Cardiac muscle cell (in vitro differentiated cells and primary cell): ENCODE measurements around the gene LCE3B. TPM values are rescaled to one million over a fixed set of nuclear protein-coding genes. Genes with fewer than 3 reads are reported as not detected.
"Not testable (repeated sequence)": the region's sequence is repeated elsewhere in the genome, so short reads cannot be mapped to it uniquely, and the experiment has no call there.

Source experiments
- DNase-seq, 2 donors: peaks; one replicate each; pipeline versions ENCODE4 v3.0.0 to v3.0.0-alpha.2; 2010 to 2017; ENCODE audit warnings: low read depth in 1 of 2, low spot score in 1 of 2
- H3K27ac ChIP-seq: fragments of 200-600 bp; sonication (generic); 2 replicates; pipeline ENCODE4 v1.5.1; 2016
- H3K27me3 ChIP-seq: fragments of 200-600 bp; sonication (generic); 2 replicates; pipeline ENCODE4 v1.6.0; 2016; ENCODE audit warnings: control low read depth
- H3K36me3 ChIP-seq: fragments of 200-600 bp; sonication (generic); 2 replicates; pipeline ENCODE4 v1.5.1; 2016; ENCODE audit warnings: control low read depth
- H3K4me1 ChIP-seq: fragments of 200-600 bp; sonication (generic); 2 replicates; pipeline ENCODE4 v1.8.1; 2017; ENCODE audit warnings: low read depth, mild to moderate bottlenecking, mixed run types
- H3K4me3 ChIP-seq: fragments of 200-600 bp; sonication (generic); 2 replicates; pipeline ENCODE4 v1.5.1; 2016; ENCODE audit warnings: mild to moderate bottlenecking
- H3K9me3 ChIP-seq: fragments of 200-600 bp; sonication (generic); 2 replicates; pipeline ENCODE4 v1.5.1; 2017; ENCODE audit warnings: low read depth, mild to moderate bottlenecking, control low read depth
- polyA plus RNA-seq: library from polyadenylated mRNA; unstranded; fragments of >200 nt; fragmentation: Nextera tagmentation; extraction: Ambion mirVana; gene quantifications from 2 replicates; pipeline ENCODE4 v1.2.1, GENCODE V29; 2016
- total RNA-seq: library from RNA; depleted of rRNA; stranded (reverse); fragments of >200 nt; gene quantifications from 2 replicates; pipeline ENCODE4 v1.2.3, GENCODE V29; 2016
- TF ChIP-seq, protein P1 (sequence below): IDR thresholded peaks from 2 replicates; pipeline ENCODE4 v1.5.1; 2012; ENCODE audit warnings: low read depth, mild to moderate bottlenecking, low read length

Gene LCE3B, protein sequence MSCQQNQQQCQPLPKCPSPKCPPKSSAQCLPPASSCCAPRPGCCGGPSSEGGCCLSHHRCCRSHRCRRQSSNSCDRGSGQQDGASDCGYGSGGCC
- total RNA-seq (not detected in 2 replicates), polyA plus RNA-seq (not detected in 2 replicates)

DNA sequence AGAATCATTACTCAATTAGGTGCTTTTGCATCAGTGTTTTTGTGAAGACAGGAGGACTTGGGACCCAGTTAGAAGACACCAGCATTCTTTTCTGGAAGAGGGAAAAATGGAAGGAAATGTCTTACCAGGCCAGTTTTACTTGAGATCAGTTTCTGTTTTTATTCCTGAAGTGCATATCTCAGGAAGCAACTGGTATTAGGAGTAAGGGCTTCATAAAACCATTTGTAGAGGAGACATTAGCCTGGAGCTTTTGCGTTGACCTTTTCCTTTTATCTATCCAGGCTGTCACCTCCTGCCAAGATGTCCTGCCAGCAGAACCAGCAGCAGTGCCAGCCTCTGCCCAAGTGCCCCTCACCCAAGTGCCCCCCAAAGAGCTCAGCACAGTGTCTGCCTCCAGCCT lies at the start of gene LCE3B:
LCE3B (plus strand) TSS at position 301 of the 400 bp plus-strand sequence; CDS start at position 301, 0 bp downstream.
- Histone ChIP-seq H3K9me3 (peaks cover 4% of the 10 kb centered on the region), H3K4me1 (no peaks in the 10 kb centered on the region), H3K4me3 (no peak within 1 kb of the TSS), H3K36me3 (no peaks in the 10 kb centered on the region), H3K27me3 (no peaks in the 10 kb centered on the region), H3K27ac (no peak within 1 kb of the TSS)
- TF ChIP-seq, protein P1, sequence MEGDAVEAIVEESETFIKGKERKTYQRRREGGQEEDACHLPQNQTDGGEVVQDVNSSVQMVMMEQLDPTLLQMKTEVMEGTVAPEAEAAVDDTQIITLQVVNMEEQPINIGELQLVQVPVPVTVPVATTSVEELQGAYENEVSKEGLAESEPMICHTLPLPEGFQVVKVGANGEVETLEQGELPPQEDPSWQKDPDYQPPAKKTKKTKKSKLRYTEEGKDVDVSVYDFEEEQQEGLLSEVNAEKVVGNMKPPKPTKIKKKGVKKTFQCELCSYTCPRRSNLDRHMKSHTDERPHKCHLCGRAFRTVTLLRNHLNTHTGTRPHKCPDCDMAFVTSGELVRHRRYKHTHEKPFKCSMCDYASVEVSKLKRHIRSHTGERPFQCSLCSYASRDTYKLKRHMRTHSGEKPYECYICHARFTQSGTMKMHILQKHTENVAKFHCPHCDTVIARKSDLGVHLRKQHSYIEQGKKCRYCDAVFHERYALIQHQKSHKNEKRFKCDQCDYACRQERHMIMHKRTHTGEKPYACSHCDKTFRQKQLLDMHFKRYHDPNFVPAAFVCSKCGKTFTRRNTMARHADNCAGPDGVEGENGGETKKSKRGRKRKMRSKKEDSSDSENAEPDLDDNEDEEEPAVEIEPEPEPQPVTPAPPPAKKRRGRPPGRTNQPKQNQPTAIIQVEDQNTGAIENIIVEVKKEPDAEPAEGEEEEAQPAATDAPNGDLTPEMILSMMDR = no peak
- no peak for DNase-seq

DNA sequence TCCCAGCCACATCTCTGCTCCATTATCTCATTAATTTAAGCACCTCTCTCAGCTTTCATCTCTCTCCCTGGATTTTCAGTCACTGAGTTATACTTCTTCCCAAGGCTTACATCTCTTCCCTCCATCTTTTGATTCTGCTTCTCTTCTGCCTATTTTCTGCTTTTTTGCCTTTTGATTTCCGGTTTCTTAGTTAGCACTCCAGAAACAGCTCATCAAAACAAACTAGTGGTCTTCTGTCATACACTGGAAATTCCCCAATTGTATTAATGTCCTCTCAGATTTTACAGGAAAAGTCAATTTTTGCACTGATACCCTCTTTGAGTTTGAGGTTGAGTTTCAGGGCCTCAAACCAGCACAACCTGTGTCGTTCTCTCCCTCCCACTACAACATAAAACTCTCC lies 48.5 kb upstream of the LCE3B start:
- H3K36me3 ChIP-seq = no peaks in the 10 kb centered on the region
- H3K27me3 ChIP-seq = no peaks in the 10 kb centered on the region
- H3K4me1 ChIP-seq = no peaks in the 10 kb centered on the region
- TF ChIP-seq, protein P1 = no peak
- H3K9me3 ChIP-seq = no peaks in the 10 kb centered on the region
- H3K27ac ChIP-seq = no peak overlapping the region
- DNase-seq = no peak
- H3K4me3 ChIP-seq = no peak overlapping the region

DNA sequence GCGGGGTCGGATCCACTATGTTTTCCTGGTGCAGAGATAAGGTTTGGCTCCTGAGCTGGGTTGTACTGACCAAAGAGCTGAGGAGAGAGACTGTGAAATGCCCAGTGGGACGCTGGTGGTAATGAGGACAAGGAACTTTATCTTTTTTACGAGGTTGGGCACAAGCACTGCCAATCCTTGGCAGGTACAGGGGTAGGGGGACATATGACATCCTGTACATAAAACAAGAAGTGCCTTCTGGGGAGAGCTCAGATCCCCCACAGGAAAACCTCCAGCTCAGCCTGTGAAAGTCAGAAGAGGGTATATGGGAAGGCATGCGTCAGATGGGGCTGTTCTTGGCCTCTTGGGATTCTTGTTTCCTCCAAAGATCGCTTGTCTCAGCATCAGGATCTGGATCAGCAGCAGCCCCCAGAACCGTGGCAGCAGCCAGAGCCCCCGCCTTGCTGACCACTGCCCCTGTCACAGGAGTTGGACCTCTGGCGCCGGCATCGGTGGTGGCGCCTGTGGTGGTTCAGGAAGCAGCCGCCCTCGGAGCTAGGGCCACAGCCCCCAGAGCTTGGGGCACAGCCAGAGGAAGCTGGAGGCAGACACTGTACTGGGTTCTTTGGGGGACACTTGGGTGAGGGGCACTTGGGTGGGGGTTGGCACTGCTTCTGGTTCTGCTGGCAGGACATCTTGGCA lies 47.9 kb upstream of the LCE3B start:
- no peak overlapping the region for H3K27ac ChIP-seq
- no peaks in the 10 kb centered on the region for H3K27me3 ChIP-seq
- DNase-seq = no peak
- no peaks in the 10 kb centered on the region for H3K36me3 ChIP-seq
- no peaks in the 10 kb centered on the region for H3K9me3 ChIP-seq
- TF ChIP-seq, protein P1 = no peak
- no peak overlapping the region for H3K4me3 ChIP-seq
- no peaks in the 10 kb centered on the region for H3K4me1 ChIP-seq

DNA sequence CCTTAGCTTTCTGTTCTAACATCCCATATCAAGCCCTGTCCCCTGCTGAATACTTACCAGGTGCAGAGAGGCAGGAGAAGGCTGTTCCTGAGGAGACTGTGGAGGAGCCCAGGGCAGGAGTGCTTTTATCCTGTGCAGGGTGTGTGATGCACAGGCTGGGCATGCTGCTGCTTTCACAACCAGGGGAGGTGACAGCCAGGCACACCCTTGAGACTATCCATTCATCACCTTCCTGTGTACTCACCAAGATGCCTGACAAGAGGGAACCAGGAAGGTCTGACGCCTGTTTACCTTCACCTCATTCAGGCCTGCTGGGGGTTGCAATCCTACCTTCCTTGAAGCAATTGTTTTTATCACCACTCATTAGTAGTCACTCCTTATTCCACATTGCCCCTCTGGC lies 46.9 kb upstream of the LCE3B start, which contains the start of gene LCE3E:
LCE3E (minus strand) TSS at position 100 of the 400 bp plus-strand sequence. CDS start 572 bp downstream, outside the sequence.
- no peak for DNase-seq
- TF ChIP-seq, protein P1 = no peak
- H3K4me1 ChIP-seq = no peaks in the 10 kb centered on the region
- H3K27ac ChIP-seq = no peak within 1 kb of the TSS
- H3K4me3 ChIP-seq = no peak within 1 kb of the TSS
- no peaks in the 10 kb centered on the region for H3K9me3 ChIP-seq
- no peaks in the 10 kb centered on the region for H3K36me3 ChIP-seq
- H3K27me3 ChIP-seq = no peaks in the 10 kb centered on the region

DNA sequence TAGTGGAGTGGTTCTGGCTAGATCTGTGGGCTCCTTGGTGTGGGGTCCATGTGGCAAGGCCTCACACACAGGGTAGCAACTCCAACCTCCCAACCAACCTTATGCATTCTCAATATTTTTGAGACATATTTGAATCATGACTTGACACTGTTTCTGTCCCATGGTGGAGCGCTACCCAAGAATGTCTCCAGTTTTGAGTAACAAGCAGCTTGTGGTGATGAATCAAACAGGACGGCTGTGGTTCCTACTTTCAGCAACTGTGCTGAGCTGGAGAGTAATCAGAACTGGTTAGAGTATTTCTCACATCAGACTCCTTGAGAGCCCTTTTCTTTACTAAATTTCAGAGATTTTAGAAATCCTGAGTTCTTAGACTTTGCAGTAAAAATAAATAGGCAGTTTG lies 36.4 kb upstream of the LCE3B start:
- Histone ChIP-seq H3K27ac (no peak overlapping the region), H3K27me3 (no peaks in the 10 kb centered on the region), H3K4me1 (no peaks in the 10 kb centered on the region), H3K4me3 (no peak overlapping the region), H3K36me3 (no peaks in the 10 kb centered on the region), H3K9me3 (no peaks in the 10 kb centered on the region)
- no peak for DNase-seq
- TF ChIP-seq, protein P1 = no peak

DNA sequence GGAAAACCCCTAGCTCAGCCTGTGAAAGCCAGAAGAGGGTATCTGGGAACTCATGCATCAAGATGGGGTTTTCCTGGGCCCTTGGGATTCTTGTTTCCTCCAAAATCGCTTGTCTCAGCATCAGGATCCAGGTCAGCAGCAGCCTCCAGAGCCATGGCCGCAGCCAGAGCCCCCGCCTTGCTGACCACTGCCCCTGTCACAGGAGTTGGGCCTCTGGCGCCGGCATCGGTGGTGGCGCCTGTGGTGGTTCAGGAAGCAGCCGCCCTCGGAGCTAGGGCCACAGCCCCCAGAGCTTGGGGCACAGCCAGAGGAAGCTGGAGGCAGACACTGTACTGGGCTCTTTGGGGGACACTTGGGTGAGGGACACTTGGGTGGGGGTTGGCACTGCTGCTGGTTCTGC lies 34.1 kb upstream of the LCE3B start:
- not testable (repeated sequence) for H3K27me3 ChIP-seq, H3K9me3 ChIP-seq, H3K36me3 ChIP-seq, H3K27ac ChIP-seq, H3K4me1 ChIP-seq, H3K4me3 ChIP-seq, DNase-seq
